Lower leg skin (tissue), 4 donors: Measurements from ENCODE around the gene NRN1L. TPM values are rescaled to one million over a fixed set of nuclear protein-coding genes. Genes with fewer than 3 reads are reported as not detected.

Experiments
- DNase-seq, 2 donors: peaks; one replicate each; pipeline ENCODE4 v3.0.0-alpha.2; 2019; ENCODE audit warnings: low spot score in 2 of 2
- H3K4me3 ChIP-seq: fragments of 200-600 bp; sonication (generic); 2 replicates; pipeline ENCODE4 v1.5.1; 2017; ENCODE audit warnings: mild to moderate bottlenecking, low read depth; ENCODE audit not compliant: poor library complexity, severe bottlenecking
- CTCF ChIP-seq, 3 donors: fragments of 450-650 bp; IDR thresholded peaks; one replicate each; pipeline ENCODE4 v1.5.1; 2016; ENCODE audit warnings: antibody characterized with exemption in 3 of 3, mild to moderate bottlenecking in 3 of 3, moderate library complexity in 2 of 3
- POLR2A ChIP-seq, 2 donors: fragments of 450-650 bp; IDR thresholded peaks; one replicate each; pipeline ENCODE4 v1.6.1; 2016 to 2017; ENCODE audit warnings: antibody characterized with exemption in 2 of 2, mild to moderate bottlenecking in 1 of 2, moderate library complexity in 1 of 2
- WGBS, 2 donors: methylation state at CpG; one replicate each; pipeline ENCODE4 v1.1.5; 2018; 5-methylcytosine and 5-hydroxymethylcytosine counted together
- intact Hi-C: fragments of 100-400 bp; cut with DNase I; formaldehyde crosslinking; loops from one replicate; pipeline ENCODE4 v1.15.0; 2023; ENCODE audit warnings: low total_unique reads
- total RNA-seq, 4 donors: library from RNA; depleted of rRNA; stranded (reverse); fragments of >200 nt; gene quantifications; one replicate each; pipeline ENCODE4 v1.1.0, GENCODE V29; 2016

NRN1L gene
- total RNA-seq, 4 donors from 2014 or later: 0.65 to 3.7 (median 0.80) TPM; not detected in 1

GRCh38 chr16:67864594-67864993 lies 20.1 kb upstream of the NRN1L start:
- no peak for TF ChIP-seq CTCF (IDR thresholded peaks at IDR 0.05)
- no peak for TF ChIP-seq POLR2A (IDR thresholded peaks at IDR 0.05)
- no peak overlapping the region for H3K4me3 ChIP-seq
- DNase-seq: no peak
- 86 to 89% methylated on average over 2 of the region's 2 CpGs for WGBS, 2 donors
- intact Hi-C loops: no loop called here

- intact Hi-C loops: no loop called here
- no peak for TF ChIP-seq CTCF (IDR thresholded peaks at IDR 0.05)
- TF ChIP-seq POLR2A (IDR thresholded peaks at IDR 0.05): no peak
- 95 to 100% methylated on average over 2 of the region's 2 CpGs for WGBS, 2 donors
- DNase-seq: no peak
- no peak overlapping the region for H3K4me3 ChIP-seq
Observed at GRCh38 chr16:67865318-67865717, 19.4 kb upstream of the NRN1L start.

GRCh38 chr16:67868290-67868689 lies 16.4 kb upstream of the NRN1L start:
- DNase-seq: no peak
- intact Hi-C loops: no loop called here
- no peak for TF ChIP-seq POLR2A (IDR thresholded peaks at IDR 0.05)
- TF ChIP-seq CTCF (IDR thresholded peaks at IDR 0.05): no peak
- H3K4me3 ChIP-seq: no peak overlapping the region
- 92 to 98% methylated on average over 6 of the region's 6 CpGs for WGBS, 2 donors

GRCh38 chr16:67869653-67870052 lies 15.0 kb upstream of the NRN1L start:
- H3K4me3 ChIP-seq: no peak overlapping the region
- intact Hi-C loops: no loop called here
- DNase-seq: no peak
- WGBS, 2 donors: 83 to 89% methylated on average over 7 of the region's 7 CpGs
- TF ChIP-seq CTCF (IDR thresholded peaks at IDR 0.05): no peak
- no peak for TF ChIP-seq POLR2A (IDR thresholded peaks at IDR 0.05)

- no peak for DNase-seq
- TF ChIP-seq CTCF (IDR thresholded peaks at IDR 0.05) (no peak), POLR2A (IDR thresholded peaks at IDR 0.05) (no peak)
Observed at GRCh38 chr16:67871256-67871655, 13.4 kb upstream of the NRN1L start.

GRCh38 chr16:67872131-67872630 lies 12.5 kb upstream of the NRN1L start:
- 71 to 78% methylated on average over 2 of the region's 2 CpGs for WGBS, 2 donors
- H3K4me3 ChIP-seq: peak overlapping the region; percentile 93
- no peak for DNase-seq
- intact Hi-C loops: no loop called here
- TF ChIP-seq POLR2A (IDR thresholded peaks at IDR 0.05) (no peak), CTCF (IDR thresholded peaks at IDR 0.05) (no peak)

More at GRCh38 chr16:67871256-67871655, 13.4 kb upstream of the NRN1L start:
- 61 to 63% methylated on average over 3 of the region's 3 CpGs for WGBS, 2 donors
- intact Hi-C loops: no loop called here
- H3K4me3 ChIP-seq: no peak overlapping the region
